TTC549 (cell line): ENCODE data around the gene ARHGAP29.

Experiments
- FAIRE-seq: peaks from 2 replicates; lab custom pipeline; 2012; peaks lifted over from hg19 to GRCh38; lab: Jason Lieb, UNC

The ARHGAP29 gene, protein sequence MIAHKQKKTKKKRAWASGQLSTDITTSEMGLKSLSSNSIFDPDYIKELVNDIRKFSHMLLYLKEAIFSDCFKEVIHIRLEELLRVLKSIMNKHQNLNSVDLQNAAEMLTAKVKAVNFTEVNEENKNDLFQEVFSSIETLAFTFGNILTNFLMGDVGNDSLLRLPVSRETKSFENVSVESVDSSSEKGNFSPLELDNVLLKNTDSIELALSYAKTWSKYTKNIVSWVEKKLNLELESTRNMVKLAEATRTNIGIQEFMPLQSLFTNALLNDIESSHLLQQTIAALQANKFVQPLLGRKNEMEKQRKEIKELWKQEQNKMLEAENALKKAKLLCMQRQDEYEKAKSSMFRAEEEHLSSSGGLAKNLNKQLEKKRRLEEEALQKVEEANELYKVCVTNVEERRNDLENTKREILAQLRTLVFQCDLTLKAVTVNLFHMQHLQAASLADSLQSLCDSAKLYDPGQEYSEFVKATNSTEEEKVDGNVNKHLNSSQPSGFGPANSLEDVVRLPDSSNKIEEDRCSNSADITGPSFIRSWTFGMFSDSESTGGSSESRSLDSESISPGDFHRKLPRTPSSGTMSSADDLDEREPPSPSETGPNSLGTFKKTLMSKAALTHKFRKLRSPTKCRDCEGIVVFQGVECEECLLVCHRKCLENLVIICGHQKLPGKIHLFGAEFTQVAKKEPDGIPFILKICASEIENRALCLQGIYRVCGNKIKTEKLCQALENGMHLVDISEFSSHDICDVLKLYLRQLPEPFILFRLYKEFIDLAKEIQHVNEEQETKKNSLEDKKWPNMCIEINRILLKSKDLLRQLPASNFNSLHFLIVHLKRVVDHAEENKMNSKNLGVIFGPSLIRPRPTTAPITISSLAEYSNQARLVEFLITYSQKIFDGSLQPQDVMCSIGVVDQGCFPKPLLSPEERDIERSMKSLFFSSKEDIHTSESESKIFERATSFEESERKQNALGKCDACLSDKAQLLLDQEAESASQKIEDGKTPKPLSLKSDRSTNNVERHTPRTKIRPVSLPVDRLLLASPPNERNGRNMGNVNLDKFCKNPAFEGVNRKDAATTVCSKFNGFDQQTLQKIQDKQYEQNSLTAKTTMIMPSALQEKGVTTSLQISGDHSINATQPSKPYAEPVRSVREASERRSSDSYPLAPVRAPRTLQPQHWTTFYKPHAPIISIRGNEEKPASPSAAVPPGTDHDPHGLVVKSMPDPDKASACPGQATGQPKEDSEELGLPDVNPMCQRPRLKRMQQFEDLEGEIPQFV

DNA sequence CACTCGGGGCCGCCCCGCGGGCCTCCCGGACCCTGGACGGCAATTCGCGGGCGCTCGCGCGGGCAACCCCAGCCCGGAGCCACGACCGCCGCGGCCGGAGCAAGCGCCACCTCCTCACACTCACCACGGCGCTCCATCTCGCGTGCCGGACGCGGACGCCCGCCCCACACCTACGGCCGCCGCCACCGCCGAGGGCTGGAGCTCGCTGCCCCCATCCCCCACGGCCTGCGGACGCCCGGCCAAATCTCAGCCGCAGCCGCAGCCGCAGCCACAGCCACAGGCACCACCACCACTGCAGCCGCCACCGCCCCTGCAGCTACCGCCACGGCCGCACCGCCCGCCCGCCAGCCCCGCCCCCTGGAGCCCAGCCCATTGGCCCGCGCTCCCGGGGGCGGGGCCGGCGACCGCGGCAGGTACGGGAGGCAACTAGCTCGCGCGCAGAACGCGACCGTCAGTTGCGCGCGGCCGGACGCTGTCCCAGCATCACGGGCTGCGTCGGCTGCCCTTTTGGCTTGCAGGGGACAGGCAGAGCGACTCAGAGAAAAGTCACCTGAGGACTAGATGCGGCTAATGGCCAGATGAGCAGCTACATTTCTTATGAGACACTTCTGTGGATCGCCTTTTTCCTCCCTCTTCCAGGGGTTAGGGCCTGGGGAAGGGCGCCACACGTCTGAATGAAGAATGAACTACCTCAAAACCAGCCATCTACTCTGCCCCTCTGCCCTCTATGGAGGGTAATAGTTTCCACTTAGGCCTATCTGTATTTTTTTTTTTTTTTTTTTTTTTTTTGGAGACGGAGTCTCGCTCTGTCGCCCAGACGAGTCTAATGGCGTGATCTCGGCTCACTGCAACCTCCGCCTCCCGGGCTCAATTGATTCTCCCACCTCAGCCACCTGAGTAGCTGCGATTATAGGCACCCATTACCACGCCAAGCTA is at the start of gene ARHGAP29:
ARHGAP29 (minus strand) TSS at position 294 of the 936 bp plus-strand sequence. CDS start 5,973 bp downstream, outside the sequence.
- FAIRE-seq: no peak

DNA sequence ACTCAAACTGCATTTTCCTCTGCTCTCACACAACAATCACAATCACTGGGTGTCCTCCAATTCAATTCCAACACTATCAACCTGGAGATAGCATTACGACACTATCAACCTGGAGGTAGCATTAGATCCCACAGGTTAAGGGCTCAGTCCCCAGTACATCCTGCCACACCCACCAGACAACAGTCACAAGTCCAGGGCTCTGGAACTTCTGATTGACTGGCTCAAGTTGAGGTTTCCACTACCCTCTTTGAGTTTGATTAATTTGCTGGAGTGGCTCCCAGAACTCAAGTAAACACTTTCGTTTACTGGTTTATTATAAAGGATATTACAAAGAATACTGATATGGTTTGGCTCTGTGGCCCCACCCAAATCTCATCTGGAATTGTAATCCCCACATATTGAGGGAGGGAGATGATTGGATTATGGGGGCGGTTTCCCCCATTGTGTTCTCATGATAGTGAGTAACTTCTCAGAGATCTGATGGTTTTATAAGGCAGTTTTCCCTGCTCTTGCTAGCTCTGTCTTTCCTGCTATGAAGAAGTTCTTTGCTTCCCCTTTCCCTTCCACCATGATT is 49.6 kb upstream of the ARHGAP29 start:
- no peak for FAIRE-seq

DNA sequence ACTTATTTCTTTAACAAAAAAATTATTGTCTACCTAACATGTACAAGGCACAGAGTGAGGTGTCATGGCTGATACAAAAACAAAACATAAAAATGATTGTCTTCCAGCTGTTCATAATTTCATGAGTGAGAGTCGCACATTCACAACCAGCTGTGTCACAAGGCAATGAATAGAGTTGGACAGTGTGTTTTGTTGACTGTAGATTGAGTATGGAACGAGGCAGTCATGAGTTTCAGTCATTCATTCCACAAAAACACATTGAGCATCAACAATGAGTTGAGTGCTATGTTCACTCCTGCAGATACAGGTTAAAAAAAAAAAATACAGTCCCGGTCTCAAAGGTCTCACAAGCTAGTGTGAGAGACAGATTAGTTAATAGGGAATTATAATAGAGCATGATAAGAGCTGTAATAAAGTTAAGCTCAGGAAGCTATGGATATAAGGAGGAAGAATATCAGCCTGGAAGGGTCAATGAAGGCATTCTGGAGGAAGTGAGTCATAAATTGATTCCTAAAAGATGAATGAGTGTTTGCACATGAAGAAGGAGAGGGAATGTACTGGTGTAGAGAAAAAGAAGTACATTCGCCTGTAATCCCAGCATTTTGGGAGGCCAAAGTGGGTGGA is 47.8 kb upstream of the ARHGAP29 start:
- no peak for FAIRE-seq

DNA sequence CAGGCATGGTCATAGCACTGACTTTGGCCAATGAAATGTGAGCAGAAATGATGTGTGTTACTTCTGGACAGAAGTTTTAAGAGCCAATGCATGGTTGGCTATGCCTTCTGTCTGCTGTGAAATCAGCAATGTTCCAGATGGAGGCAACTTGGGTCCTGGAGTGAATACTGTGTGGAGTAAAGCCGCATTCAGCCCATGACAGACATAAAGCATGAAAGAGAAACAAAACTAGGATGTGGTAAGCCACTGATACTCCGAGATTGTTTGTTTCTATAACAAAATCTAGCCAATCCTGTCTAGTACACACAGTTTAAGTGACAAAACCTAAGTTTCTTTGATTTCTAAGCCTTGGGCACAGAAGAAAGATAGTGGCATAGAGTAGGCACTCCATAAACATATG is 47.1 kb upstream of the ARHGAP29 start:
- FAIRE-seq: no peak

DNA sequence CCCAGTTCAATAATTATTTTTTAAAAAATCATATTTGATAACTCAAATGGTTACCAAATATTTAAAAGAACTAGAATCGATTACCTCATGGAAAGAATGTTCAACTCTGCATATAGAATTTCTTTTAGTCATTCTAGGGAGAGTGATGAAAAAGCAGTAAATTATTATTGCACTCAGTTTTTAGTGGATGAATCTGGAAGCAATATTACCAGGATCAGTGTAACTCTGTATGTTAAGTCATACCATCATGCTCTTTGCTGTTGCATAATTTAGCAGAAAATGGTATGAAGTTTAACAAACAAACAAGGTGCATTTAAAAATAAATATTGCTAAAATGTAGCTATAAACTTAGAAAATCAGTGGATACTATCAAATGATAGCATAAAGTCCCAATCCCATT is 46.1 kb upstream of the ARHGAP29 start:
- FAIRE-seq: no peak

DNA sequence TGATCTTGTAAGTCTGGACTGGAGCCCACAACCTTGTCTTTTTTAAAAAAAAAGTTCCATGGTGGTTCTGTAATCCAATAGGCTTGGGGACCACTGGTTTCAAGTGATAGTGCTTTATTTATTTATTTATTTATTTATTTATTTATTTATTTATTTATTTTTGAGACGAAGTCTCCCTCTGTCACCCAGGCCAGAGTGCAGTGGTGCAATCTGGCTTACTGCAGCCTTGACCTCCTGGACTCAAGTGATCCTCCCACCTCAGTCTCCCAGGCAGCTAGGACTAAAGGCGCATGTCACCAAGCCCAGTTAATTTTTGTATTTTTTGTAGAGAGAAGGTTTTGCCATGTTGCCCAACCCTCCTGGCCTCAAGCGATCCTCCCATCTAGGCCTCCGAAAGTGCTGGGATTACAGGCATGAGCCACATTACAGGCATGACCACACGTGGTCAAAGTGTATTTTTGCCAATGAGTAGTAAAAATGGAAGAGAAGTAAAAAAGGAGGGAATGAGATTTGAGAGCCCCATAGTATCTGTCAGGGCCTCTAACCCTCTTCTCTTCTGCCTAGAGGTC is 44.8 kb upstream of the ARHGAP29 start:
- FAIRE-seq: no peak

DNA sequence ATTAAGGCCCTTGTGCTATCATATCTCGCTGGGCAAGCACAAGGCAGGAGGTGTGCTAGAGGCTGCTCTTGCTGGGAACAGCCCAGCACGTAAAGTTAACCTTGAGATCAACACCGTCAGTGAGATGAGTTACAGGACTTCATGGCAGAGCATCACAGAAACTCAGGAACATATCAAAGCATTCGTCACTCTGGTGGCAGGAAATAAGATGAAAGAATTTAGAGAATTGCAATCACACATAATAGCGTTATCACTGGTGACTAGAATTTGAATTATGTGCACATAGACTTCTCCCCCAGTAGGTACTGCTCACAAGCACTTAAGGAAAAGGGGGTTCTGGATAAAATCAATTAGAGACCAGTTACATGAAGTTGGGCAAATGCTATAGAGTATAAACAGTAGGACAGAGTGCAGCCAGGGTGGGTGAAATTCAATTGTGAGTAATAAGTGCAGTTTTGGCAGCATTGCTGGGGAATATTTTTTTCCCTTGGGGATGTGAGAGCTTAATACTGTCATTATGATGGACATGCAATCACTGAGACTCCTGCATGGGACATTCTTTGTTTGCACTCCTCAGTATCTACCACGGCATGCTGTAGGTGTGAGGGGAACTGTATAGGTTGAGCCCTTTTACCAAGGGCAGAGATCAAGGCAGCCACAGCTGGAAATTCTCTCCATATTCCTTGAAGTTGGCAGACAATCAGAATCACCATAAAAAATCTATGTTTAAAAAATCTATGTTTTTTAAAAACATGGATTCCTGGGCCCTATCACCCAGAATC is 44.2 kb upstream of the ARHGAP29 start:
- FAIRE-seq: no peak

DNA sequence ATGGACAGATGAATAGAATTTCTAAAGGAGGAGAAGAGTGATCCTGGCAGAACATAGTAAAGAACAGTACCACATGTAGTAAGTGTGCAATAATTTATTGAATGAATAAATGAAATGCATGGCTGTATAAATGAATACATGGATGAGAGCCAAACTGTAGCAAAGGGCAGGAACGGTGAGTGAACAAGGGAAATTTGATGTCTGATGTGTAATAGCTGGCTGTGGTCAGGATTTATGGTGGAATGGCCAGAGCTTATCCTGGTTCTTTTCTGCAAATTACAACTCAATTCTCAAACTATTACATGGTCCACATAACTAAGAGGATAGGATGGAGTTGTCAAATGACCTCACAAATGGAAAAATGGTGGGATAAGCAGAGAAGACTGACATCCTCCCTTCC is 43.2 kb upstream of the ARHGAP29 start:
- no peak for FAIRE-seq

DNA sequence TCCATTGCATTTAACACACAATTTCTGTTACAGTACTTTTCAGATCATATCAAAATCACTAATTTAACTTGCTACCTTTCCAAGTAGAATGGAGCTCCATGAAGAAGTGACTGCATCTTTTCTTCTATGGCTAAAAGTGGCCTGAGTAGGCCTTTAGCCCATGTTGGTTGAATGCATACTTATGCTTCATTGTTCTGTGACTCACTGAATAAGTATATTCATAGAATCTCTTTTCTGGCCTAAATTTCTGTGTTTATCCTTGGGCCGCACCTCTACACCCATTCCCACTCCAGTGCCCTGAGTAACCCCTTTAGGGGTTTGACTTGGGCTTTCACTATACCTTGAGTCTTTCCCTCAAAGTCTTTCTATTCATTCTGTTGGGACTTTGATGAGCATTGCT is 42.1 kb upstream of the ARHGAP29 start:
- no peak for FAIRE-seq

DNA sequence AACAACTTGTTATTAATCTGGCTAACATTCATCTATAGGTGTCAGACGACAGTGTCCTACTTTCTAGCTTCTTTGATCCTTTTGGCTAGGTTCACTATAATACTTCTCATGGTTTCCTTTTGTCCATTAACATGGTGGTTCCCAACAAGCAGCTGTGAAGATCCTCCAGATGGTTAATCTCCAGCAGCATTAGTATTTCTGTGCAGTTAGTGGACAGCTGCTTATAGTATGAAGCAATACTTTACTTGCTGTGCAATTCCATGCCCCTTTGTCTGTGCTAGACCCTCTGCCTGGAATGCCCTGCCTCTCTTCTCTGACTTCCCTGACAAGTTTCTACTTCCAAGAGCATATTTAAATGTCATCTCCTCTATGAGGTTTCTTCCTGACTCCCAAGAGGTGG is 41.7 kb upstream of the ARHGAP29 start:
- FAIRE-seq: no peak

DNA sequence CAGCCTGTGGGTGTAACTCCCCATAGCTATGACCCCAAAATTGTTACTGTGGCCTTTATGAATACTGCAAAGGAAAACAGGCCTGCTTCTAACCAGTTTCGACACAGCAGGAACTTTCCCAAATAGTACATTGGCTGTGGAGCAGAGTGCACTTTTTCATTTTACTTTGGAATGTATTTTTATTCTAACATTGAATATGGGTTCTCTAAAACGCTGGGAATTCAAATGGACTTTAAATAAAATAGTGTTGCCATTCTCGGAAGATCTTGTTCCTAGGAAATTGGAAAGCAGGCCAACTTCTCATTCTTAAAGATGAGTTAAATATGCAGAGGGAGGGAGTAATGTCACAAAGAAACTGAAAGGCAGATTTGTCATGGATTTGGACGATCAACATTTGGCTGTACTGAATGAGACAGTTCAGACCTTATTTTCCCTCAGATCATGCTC is 39.6 kb upstream of the ARHGAP29 start:
- FAIRE-seq: no peak

DNA sequence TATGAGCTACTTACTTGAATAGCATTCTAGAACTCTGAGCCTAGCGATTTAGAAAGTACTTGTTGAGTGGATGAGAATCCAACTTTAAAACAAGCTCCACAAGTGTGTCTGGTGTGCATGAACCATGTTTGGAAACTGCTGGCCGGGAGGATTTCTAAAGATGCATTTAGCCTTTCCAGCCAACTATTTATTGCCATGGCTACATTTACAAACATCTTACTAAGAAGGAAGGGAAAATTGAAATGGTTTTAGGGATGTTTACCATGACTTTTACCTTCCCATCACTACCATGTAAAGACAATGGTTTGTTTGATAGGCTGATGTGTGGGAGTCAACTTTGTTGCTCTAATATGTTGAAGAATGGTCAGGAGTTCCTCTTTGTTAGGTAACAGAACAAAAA is 37.7 kb upstream of the ARHGAP29 start:
- FAIRE-seq: no peak

DNA sequence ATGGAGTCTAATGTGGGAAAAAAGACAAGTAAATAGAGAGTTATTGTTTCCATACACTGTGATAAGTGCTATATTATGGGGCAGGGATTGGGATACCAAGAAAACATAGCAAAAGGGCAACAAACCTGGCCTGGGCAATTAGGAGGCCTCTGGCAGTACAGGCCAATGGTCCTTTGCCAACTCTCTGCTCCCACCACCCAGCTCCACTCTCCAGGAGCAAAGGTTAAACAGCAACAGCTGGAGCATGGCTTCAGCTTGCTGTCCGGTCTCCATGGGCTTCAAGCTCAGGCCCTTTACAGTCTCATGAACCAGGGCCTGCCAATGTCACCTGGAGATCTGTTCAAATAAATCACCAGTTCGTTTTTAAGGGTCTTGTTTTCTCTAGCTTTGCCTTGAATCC is 37.2 kb upstream of the ARHGAP29 start:
- no peak for FAIRE-seq

DNA sequence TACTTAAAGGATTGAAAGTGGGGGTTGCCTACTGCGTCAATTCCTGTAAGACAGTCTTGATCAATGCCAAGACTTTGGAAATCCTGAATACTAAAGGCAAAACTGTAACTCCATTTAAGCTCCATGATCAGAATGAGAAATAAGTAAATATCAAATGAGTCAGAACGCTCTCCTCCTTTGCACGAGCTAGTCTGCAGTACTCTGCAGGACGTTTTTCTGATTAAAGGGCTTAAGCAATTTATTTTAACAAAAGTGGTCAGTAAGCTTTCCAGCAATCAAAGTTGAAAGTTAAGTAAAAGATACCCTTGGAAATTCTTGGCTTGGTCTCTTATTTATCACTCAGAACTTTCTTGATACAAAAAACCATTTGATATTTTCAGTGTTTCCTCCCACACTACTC is 35.7 kb upstream of the ARHGAP29 start:
- FAIRE-seq: no peak

DNA sequence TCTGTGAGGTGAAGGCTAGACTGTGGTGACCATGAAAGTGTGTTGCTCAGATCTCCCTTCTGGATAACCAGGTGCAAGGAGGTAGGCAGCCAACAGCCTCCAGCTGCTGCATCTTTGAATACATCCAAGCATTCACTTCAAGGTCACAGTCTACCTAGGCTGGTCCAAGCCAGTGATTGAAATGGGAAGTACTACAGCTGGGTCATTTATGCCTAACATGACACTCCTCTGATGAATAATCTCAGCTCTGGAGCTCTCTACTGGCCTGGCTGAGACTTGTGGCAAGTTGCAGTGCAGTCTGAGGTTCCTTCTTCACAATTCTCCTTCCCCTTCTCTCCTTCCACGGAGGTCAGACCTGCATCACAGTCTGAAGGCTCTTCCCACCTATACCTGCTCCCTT is 35.0 kb upstream of the ARHGAP29 start:
- no peak for FAIRE-seq

DNA sequence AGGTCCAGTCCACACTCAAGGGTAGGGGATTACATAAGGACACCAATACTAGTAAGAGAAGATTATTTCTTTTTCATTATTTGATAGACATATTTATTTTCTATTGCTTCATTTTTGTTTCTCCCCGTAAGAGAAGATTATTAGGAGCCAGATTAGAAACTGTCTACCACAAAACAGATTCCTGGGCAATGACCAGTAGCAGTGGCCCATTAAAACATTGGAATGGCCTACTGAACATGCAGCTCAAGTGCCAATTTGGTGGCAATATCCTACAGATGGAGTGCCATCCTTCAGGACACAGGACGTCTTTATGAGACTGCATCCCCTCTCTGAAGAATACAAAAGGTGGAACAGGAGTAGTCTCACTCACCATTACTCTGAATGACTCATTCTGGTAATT is 34.0 kb upstream of the ARHGAP29 start:
- no peak for FAIRE-seq

DNA sequence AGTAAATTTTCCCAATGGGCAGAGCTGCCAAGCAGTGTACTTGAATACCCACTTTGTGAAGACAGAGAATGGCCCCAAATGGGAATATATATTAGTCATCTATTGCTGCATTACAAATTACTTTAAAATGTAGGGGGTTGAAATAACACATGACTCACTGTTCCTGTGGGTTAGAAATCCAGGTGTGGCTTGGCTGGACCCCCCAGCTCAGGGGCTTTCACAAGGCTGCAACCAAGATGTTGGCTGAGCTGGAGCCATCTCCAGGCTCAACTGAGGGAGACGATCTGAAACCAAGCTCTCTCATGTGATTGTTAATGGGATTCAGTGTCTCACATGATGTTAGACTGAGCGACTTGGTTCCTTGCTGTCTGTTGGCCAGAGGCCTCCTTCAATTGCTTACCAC is 33.4 kb upstream of the ARHGAP29 start:
- FAIRE-seq: no peak

DNA sequence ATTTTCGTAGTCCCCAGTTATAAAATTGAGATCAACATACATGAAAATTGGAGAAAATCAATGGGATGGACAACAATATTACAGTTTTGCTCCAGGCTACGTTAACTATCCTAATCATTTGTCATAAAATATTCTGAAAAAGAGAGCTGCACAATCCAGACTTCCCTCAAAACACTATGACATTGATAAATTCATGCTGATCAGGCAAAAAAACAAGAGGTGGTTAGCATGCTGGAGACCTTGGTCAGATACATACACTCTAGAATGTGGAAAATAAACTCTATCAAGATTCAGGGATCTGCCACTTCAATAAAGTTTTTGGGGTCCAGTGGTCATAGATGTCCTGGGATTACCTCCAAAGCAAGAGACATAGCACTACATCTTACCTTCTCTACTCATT is 32.5 kb upstream of the ARHGAP29 start:
- FAIRE-seq: no peak

DNA sequence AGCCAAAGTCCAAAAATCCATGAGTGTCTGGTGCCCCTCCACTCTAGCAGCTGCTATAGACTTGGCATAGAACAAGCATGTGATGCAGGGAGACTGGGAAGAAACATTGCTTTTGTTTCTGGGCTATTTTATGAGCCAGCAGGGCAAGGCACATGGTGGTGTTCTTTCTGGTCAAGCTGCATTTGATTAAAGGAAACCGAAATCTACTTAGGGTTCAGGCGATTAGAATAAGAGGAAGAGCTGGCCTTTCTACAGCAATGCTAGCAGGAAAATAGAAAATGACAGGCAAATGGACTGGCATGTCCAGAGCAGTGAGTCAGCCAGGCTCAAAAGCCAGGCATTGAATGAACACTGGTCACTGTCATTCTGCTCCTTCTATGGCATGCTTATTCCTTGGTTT is 28.5 kb upstream of the ARHGAP29 start:
- no peak for FAIRE-seq
